ENCODE measurements around the gene LACTBL1.

The LACTBL1 gene, protein sequence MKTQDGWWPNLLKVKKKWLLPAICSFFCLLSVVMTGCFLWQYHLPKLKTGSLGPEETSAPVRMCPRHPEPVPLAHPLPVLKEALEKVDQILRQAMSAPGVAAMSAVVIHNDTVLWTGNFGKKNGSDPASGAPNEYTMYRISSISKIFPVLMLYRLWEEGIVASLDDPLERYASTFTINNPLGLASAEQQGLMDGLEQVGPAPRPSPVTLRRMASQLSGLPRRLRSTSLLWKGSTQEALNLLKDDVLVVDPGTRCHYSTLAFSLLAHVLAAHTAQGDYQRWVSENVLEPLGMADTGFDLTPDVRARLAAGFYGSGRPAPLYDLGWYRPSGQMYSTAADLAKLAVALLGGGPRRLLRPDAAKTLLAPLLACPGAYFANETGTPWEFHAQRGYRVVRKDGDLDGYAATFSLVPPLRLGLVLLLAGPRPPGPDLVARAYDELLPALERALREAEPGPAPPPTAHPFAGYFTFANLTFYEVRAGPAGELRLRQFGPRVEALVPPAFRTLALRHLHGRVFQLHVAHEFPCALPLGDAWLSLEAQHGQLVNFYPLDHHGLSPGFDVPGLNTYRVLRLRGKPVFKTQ
- long read RNA-seq, result 0 reads

- H3K4me3 ChIP-seq (replicated peaks; ENCODE audit: insufficient read depth, low read length), result no peak within 1 kb of the TSS
- TF ChIP-seq POLR2AphosphoS5 (IDR thresholded peaks at IDR 0.05; ENCODE audit: low read depth) (no peak), REST (IDR thresholded peaks at IDR 0.05; ENCODE audit: insufficient replicate concordance, low read depth) (no peak), SPI1 (IDR thresholded peaks at IDR 0.05; ENCODE audit: borderline replicate concordance, low read depth) (no peak), GABPA (IDR thresholded peaks at IDR 0.05; ENCODE audit: low read depth) (no peak)
- TF ChIP-seq, protein P1, sequence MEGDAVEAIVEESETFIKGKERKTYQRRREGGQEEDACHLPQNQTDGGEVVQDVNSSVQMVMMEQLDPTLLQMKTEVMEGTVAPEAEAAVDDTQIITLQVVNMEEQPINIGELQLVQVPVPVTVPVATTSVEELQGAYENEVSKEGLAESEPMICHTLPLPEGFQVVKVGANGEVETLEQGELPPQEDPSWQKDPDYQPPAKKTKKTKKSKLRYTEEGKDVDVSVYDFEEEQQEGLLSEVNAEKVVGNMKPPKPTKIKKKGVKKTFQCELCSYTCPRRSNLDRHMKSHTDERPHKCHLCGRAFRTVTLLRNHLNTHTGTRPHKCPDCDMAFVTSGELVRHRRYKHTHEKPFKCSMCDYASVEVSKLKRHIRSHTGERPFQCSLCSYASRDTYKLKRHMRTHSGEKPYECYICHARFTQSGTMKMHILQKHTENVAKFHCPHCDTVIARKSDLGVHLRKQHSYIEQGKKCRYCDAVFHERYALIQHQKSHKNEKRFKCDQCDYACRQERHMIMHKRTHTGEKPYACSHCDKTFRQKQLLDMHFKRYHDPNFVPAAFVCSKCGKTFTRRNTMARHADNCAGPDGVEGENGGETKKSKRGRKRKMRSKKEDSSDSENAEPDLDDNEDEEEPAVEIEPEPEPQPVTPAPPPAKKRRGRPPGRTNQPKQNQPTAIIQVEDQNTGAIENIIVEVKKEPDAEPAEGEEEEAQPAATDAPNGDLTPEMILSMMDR (IDR thresholded peaks at IDR 0.05; ENCODE audit: insufficient read depth, low read length), result no peak
- no peak for DNase-seq (ENCODE audit: low read depth in 1 of 2, low spot score in 1 of 2)
- H3K27me3 ChIP-seq (ENCODE audit: insufficient read depth, poor library complexity, severe bottlenecking), result peaks cover 22% of the 10 kb centered on the region
- H3K27ac ChIP-seq (replicated peaks), result no peak within 1 kb of the TSS
Measured at GRCh38 chr1:22972760-22973159, at the start of gene LACTBL1. LACTBL1 (minus strand) TSS chr1:22972866; CDS start chr1:22972316, 550 bp downstream.

DNA sequence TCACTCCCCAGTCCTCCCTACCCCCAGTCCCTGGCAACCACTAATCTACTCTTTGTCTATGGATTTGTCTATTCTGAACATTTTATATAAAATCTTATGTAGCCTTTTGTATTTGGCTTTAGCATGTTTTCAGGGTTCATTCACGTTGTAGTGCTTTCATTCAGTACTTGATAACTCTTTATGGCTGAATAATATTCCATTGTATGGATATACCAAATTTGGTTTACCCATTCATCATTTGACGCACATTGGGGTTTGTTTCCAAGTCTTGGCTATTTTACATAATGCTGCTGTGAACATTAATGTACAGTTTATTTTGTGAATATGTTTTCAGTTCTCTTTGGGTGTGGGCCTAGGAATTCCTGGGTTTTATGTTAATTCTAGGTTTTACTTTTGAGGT is 49.2 kb upstream of the LACTBL1 start:
- Histone ChIP-seq H3K27me3 (ENCODE audit: insufficient read depth, poor library complexity, severe bottlenecking) (no peaks in the 10 kb centered on the region), H3K27ac (replicated peaks) (no peak overlapping the region), H3K4me3 (replicated peaks; ENCODE audit: insufficient read depth, low read length) (no peak overlapping the region)
- TF ChIP-seq POLR2AphosphoS5 (IDR thresholded peaks at IDR 0.05; ENCODE audit: low read depth) (no peak), SPI1 (IDR thresholded peaks at IDR 0.05; ENCODE audit: borderline replicate concordance, low read depth) (no peak), GABPA (IDR thresholded peaks at IDR 0.05; ENCODE audit: low read depth) (no peak), REST (IDR thresholded peaks at IDR 0.05; ENCODE audit: insufficient replicate concordance, low read depth) (no peak)
- TF ChIP-seq, protein P1 (IDR thresholded peaks at IDR 0.05; ENCODE audit: insufficient read depth, low read length), result no peak
- DNase-seq (ENCODE audit: low read depth in 1 of 2, low spot score in 1 of 2), result no peak

DNA sequence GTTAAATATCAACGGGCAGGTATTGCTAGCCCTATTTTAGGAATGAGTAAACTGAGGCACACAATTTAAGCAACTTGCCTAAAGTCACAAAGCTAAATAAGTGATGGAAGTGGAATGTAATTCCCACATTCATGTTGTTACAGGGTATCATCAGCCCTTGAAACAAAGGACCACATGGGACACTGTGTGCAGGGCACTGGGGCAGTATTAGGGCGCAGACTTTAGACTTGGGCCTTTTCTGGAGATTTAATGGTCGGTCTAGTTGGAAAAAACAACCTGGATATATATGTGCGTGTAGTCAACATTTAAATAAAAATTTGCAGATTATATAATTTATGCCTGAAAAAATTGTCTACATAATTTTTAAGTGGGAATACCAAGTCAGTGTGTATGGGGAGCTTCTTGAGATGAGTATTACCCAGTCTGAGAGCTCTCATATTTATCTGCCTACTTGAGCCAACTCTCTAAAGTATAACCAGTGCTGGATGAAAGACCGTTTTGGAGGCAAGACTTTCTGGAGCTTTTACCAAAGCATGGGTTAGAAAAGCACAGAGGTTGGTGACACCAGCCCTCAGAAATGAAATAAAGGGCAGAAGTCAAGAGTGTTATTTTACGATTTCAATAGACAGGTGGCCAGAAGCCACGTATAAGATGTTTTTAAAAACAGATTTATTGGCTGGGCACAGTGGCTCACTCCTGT is 48.2 kb upstream of the LACTBL1 start:
- Histone ChIP-seq H3K4me3 (replicated peaks; ENCODE audit: insufficient read depth, low read length) (peak overlapping the region; percentile 62), H3K27me3 (ENCODE audit: insufficient read depth, poor library complexity, severe bottlenecking) (no peaks in the 10 kb centered on the region), H3K27ac (replicated peaks) (no peak overlapping the region)
- TF ChIP-seq GABPA (IDR thresholded peaks at IDR 0.05; ENCODE audit: low read depth), result no peak
- no peak for TF ChIP-seq REST (IDR thresholded peaks at IDR 0.05; ENCODE audit: insufficient replicate concordance, low read depth)
- no peak for TF ChIP-seq SPI1 (IDR thresholded peaks at IDR 0.05; ENCODE audit: borderline replicate concordance, low read depth)
- no peak for TF ChIP-seq POLR2AphosphoS5 (IDR thresholded peaks at IDR 0.05; ENCODE audit: low read depth)
- TF ChIP-seq, protein P1 (IDR thresholded peaks at IDR 0.05; ENCODE audit: insufficient read depth, low read length), result no peak
- no peak for DNase-seq (ENCODE audit: low read depth in 1 of 2, low spot score in 1 of 2)
